Right cardiac atrium (tissue), 5 donors: ENCODE data around the gene RRP9. TPM values are rescaled to one million over a fixed set of nuclear protein-coding genes. Genes with fewer than 3 reads are reported as not detected.

Experiments used
- ATAC-seq, 2 donors: fragments of 200-7000 bp; cut with Tn5 transposase; one replicate each; pipeline versions ENCODE4 v1.8.0 to v1.9.1; 2020; ENCODE audit warnings: moderate library complexity in 2 of 2, mild to moderate bottlenecking in 1 of 2
- DNase-seq, 3 donors: peaks; one replicate each; pipeline ENCODE4 v3.0.0-alpha.2; 2020
- H3K27ac ChIP-seq: one replicate; pipeline ENCODE4 v1.5.1; 2013; ENCODE audit warnings: mild to moderate bottlenecking, low read length, control low read depth, moderate library complexity
- H3K27me3 ChIP-seq: one replicate; pipeline ENCODE4 v1.6.1; 2013; ENCODE audit not compliant: control insufficient read depth, insufficient read depth
- H3K4me1 ChIP-seq: one replicate; pipeline ENCODE4 v1.6.1; 2013; ENCODE audit warnings: low read length; ENCODE audit not compliant: control insufficient read depth, insufficient read depth
- H3K4me3 ChIP-seq: one replicate; pipeline ENCODE4 v1.5.1; 2013; ENCODE audit warnings: low read length, control low read depth
- H3K9me3 ChIP-seq: one replicate; pipeline ENCODE4 v1.6.1; 2013; ENCODE audit warnings: low read length; ENCODE audit not compliant: control insufficient read depth
- WGBS: extraction: QIAGEN DNeasy Blood & Tissue Kit; methylation state at CpG from one replicate; pipeline ENCODE4 v1.1.7; 2013; 5-methylcytosine and 5-hydroxymethylcytosine counted together
- intact Hi-C, 4 donors: fragments of 100-400 bp; cut with DNase I; formaldehyde crosslinking; loops; one replicate each; pipeline versions ENCODE4 v1.11.0 to v1.14.0; 2022 to 2023
- polyA plus RNA-seq: library from polyadenylated mRNA; stranded (reverse); fragments of 200-250 nt; gene quantifications from one replicate; pipeline ENCODE4 v1.2.3, GENCODE V29; 2013
- total RNA-seq, 4 donors: library from RNA; stranded (reverse); fragmentation: NEBNext Ultra II Directional; extraction: Animal tissue kit (Norgen Biotek cat#: 25700); gene quantifications; one replicate each; pipeline ENCODE4 v1.2.1, GENCODE V29; 2021
- donor health status: healthy with polysubstance abuse.
- donor health status: DM: no; HTN: yes; CAD: no.
- donor health status: DM: no; HTN: no; CAD: no.
- donor health status: DM: no; HTN: yes; CAD: no; lungs with severe emphysema.
- donor health status: DM: yes; HTN: yes; CAD: no.

The RRP9 gene
- total and polyA plus RNA-seq, 5 donors, result 7.0 to 13.9 (median 9.4) TPM

DNA sequence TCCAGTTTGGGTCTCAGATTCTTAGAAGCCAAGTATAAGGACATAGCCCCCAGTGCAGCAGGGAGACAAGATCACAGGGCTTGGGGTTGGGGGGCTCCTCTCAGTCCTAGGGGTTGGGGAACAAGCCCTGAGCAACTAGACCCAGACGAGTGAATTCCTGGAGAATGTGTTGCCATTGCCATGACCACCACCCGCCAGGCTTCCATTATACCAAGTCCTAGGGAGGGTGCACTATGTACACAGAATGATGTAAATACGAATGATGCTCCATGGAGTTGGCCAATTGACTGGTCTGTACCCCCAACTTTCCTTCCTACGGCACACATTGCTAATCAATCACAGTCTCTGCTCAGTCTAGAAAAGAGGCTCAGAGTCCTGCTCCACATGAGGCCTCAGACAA, 47.3 kb downstream of the RRP9 start:
- ATAC-seq, result no peak
- WGBS, result 72% methylated on average over 4 of the region's 4 CpGs
- no peak overlapping the region for H3K27ac ChIP-seq
- no peaks in the 10 kb centered on the region for H3K27me3 ChIP-seq
- no peaks in the 10 kb centered on the region for H3K4me1 ChIP-seq
- H3K4me3 ChIP-seq, result no peak overlapping the region
- DNase-seq, result no peak
- no peaks in the 10 kb centered on the region for H3K9me3 ChIP-seq
- intact Hi-C loops, result no loop called here

DNA sequence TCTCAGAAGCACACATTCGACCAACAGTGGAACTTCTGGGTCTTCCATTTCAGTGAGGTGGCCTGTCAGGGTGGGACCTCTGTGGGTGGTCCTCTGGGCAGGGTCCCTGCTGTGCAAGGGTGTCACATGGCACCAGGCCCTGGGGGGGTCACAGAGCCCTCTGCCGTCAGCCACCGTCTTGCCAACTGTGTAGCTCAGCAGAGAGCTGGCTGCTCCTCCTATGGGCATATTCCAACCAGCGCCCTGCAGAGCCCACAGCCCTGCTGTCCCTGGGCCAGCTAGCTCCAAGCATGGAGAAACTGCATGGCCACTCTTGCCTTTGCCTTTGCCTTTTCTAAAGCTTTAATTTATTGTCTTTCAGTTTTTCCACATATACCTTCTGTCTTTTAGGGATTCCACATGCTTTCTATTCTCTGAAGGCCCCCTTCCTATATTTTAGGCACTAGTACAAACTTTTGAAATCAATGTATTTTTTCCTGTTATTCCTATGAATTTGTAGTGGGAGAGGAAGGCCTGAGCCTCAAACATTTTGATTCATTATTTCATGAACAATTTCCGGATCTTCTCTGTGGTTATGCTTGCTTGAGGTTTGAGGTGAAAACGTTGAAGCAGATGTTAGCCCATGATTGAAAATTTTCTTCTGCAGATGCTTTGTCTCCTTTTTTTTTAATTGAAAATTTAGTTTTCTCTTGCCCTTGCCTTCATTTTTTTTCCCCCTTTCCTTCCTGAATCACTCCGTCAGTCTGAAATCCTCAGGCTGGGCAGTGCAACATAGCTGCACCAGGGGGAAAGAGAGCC, 50.3 kb downstream of the RRP9 start:
- Histone ChIP-seq H3K4me3 (no peak overlapping the region), H3K9me3 (no peaks in the 10 kb centered on the region), H3K27me3 (no peaks in the 10 kb centered on the region), H3K4me1 (no peaks in the 10 kb centered on the region), H3K27ac (no peak overlapping the region)
- ATAC-seq, result no peak
- 73% methylated on average over 7 of the region's 7 CpGs for WGBS
- intact Hi-C loops, result no loop called here
- no peak for DNase-seq

DNA sequence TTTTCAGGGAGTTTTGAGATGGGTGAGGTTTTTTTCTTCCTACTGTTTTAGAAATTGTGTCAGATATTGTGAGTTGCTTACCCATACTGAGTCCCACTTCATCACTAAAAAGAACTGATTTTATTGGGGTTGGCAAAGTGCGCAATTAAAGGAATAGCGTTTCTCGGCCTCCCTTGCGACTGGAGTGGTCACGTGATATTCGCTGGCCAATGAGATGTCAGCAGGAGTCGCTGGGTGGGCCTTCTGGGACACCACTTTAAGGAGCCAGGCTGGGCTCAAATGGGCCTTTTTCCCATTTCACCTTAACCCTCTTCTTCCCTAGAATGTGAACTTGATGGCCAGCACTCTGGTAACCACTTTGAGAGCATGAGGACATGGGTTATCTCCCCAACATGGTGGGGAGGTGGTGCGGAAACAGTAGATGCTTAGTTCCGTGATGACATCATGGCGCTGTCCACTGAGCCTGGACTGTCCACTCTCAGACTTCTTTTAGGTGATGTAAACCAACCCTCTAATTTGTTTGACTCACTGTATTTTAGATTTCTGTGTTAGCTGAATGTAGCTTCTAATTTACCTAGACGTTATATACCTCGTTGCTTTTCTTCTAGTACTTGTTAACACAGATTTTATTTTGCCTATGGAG, 53.1 kb downstream of the RRP9 start:
- WGBS, result 95% methylated on average over 12 of the region's 12 CpGs
- Histone ChIP-seq H3K27ac (no peak overlapping the region), H3K4me3 (no peak overlapping the region), H3K27me3 (no peaks in the 10 kb centered on the region), H3K4me1 (no peaks in the 10 kb centered on the region), H3K9me3 (no peaks in the 10 kb centered on the region)
- intact Hi-C loops, result no loop called here
- ATAC-seq, result no peak
- no peak for DNase-seq

DNA sequence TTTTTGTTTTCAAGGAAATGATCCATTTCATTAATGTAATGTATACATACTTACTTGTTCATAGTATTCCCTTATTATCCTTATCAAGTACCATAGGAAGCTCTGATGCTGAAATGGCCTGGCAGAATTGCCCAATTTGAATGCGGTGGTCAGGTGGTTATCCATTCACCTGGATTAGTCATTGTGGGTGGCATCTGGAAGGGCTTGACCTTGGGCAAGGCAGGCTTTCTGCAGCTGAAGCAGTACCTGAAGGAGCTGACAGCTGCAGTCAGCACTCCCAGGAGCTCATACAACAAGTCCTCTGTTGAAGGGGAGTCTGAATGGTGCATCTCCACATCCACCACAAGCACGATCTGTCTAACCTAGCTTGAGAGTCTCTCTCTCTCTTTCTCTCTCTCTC, 54.1 kb downstream of the RRP9 start:
- DNase-seq (no peak), ATAC-seq (no peak)
- no peak overlapping the region for H3K4me3 ChIP-seq
- intact Hi-C loops, result no loop called here
- H3K9me3 ChIP-seq, result no peaks in the 10 kb centered on the region
- no peak overlapping the region for H3K27ac ChIP-seq
- no peaks in the 10 kb centered on the region for H3K4me1 ChIP-seq
- no peaks in the 10 kb centered on the region for H3K27me3 ChIP-seq
- WGBS, result 67% methylated on average over 2 of the region's 2 CpGs

DNA sequence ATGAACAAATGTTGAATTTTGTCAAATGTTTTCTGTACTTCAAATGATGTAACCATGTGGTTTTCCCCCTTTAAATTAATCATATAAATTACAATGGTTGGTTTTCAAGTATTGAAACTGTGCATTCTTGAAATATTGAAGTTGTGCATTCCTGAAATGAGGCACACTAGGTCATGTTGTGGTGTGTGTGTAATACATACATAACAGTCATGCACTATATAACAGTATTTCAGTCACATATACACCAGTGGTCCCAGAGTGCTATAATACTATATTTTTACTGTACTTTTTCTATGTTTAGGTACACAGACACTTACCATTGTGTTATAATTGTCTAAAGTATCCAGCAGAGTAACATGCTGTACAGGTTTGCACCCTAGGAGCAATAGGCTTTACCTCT, 55.3 kb downstream of the RRP9 start:
- Histone ChIP-seq H3K27me3 (no peaks in the 10 kb centered on the region), H3K4me1 (no peaks in the 10 kb centered on the region), H3K27ac (no peak overlapping the region), H3K9me3 (no peaks in the 10 kb centered on the region), H3K4me3 (no peak overlapping the region)
- ATAC-seq, result no peak
- intact Hi-C loops, result no loop called here
- DNase-seq, result no peak

Other genes with a start within 250 kb of the RRP9 start
- gene GRM2, start 234.8 kb downstream of the RRP9 start, total RNA-seq, result under 1 TPM; 0.06 to 0.40 (median 0.20) TPM
- gene GRM2, start 234.8 kb downstream of the RRP9 start, polyA plus RNA-seq, result 0.09 TPM
- not detected for gene IQCF6, start 162.7 kb downstream of the RRP9 start, total RNA-seq
- gene IQCF6, start 162.7 kb downstream of the RRP9 start, polyA plus RNA-seq, result not detected
- not detected for gene IQCF2, start 80.3 kb downstream of the RRP9 start, total RNA-seq
- not detected for gene IQCF2, start 80.3 kb downstream of the RRP9 start, polyA plus RNA-seq
- not detected for gene IQCF5, start 66.3 kb downstream of the RRP9 start, total RNA-seq
- gene IQCF5, start 66.3 kb downstream of the RRP9 start, polyA plus RNA-seq, result not detected
- gene IQCF1, start 38.6 kb downstream of the RRP9 start, total RNA-seq, result not detected
- gene IQCF1, start 38.6 kb downstream of the RRP9 start, polyA plus RNA-seq, result not detected
- gene PARP3, start 459 bp upstream of the RRP9 start, total RNA-seq, result 10 to 100 TPM; 11.6 to 17.4 (median 12.7) TPM
- gene PARP3, start 459 bp upstream of the RRP9 start, polyA plus RNA-seq, result 10.3 TPM
- gene GPR62, start 13.5 kb upstream of the RRP9 start, total RNA-seq, result 1 to 10 TPM in 1 of 4 donors, under 1 TPM in 3; 0.19 to 1.5 (median 0.54) TPM
- 0.34 TPM for gene GPR62, start 13.5 kb upstream of the RRP9 start, polyA plus RNA-seq
- gene PCBP4, start 25.6 kb upstream of the RRP9 start, total RNA-seq, result 10 to 100 TPM; 62.2 to 81.7 (median 67.9) TPM
- gene PCBP4, start 25.6 kb upstream of the RRP9 start, polyA plus RNA-seq, result 88.1 TPM
- gene ABHD14B, start 32.1 kb upstream of the RRP9 start, total RNA-seq, result 10 to 100 TPM; 14.8 to 23.3 (median 18.5) TPM
- gene ABHD14B, start 32.1 kb upstream of the RRP9 start, polyA plus RNA-seq, result 22.7 TPM
- 10 to 100 TPM; 19.9 to 25.9 (median 23.2) TPM for gene ABHD14A, start 33.2 kb upstream of the RRP9 start, total RNA-seq
- gene ABHD14A, start 33.2 kb upstream of the RRP9 start, polyA plus RNA-seq, result 43.3 TPM
- gene ACY1, start 41.6 kb upstream of the RRP9 start, total RNA-seq, result 10 to 100 TPM; 18.4 to 27.2 (median 20.6) TPM
- gene ACY1, start 41.6 kb upstream of the RRP9 start, polyA plus RNA-seq, result 19.6 TPM
- gene RPL29, start 54.0 kb upstream of the RRP9 start, total RNA-seq, result 100 to 1,000 TPM; 548 to 675 (median 643) TPM
- 1,285 TPM for gene RPL29, start 54.0 kb upstream of the RRP9 start, polyA plus RNA-seq
- 10 to 100 TPM; 27.2 to 39.9 (median 36.2) TPM for gene DUSP7, start 114.7 kb upstream of the RRP9 start, total RNA-seq
- gene DUSP7, start 114.7 kb upstream of the RRP9 start, polyA plus RNA-seq, result 18.1 TPM
- 1 to 10 TPM; 1.0 to 1.4 (median 1.3) TPM for gene POC1A, start 212.5 kb upstream of the RRP9 start, total RNA-seq
- gene POC1A, start 212.5 kb upstream of the RRP9 start, polyA plus RNA-seq, result 0.75 TPM